Stimulated activated CD8-positive, alpha-beta memory T cell treated with anti-CD3 and anti-CD28 coated beads, Interleukin-12 subunit alpha, Interleukin-12 subunit beta, amount 100 ng/mL, for 4 hours (primary cell): ENCODE data around the gene HOMER2.

ENCODE experiments used
- DNase-seq: peaks from one replicate; pipeline ENCODE4 v3.0.0-alpha.2; 2020; ENCODE audit warnings: low read depth

The HOMER2 gene

GRCh38 chr15:82856397-82857170 lies 95.9 kb downstream of the HOMER2 start:
- DNase-seq: no peak

- DNase-seq: no peak
These were observed 97.0 kb downstream of the HOMER2 start for GRCh38 chr15:82855286-82856100.

GRCh38 chr15:82854554-82854953 lies 98.0 kb downstream of the HOMER2 start:
- DNase-seq: no peak

- DNase-seq: no peak
These were observed 99.5 kb downstream of the HOMER2 start for GRCh38 chr15:82852941-82853561.

GRCh38 chr15:82851981-82852511 lies 100.5 kb downstream of the HOMER2 start:
- no peak for DNase-seq

GRCh38 chr15:82851306-82851850 lies 101.1 kb downstream of the HOMER2 start:
- no peak for DNase-seq

- DNase-seq: no peak
These were observed 101.8 kb downstream of the HOMER2 start for GRCh38 chr15:82850731-82851130.

GRCh38 chr15:82849556-82850512 lies 102.7 kb downstream of the HOMER2 start:
- no peak for DNase-seq

- DNase-seq: no peak
These were observed 104.1 kb downstream of the HOMER2 start for GRCh38 chr15:82848241-82848993.

GRCh38 chr15:82847703-82848102 lies 104.8 kb downstream of the HOMER2 start:
- no peak for DNase-seq

- no peak for DNase-seq
These were observed 105.9 kb downstream of the HOMER2 start for GRCh38 chr15:82846621-82847020.

GRCh38 chr15:82845686-82846085 lies 106.8 kb downstream of the HOMER2 start:
- DNase-seq: no peak

GRCh38 chr15:82843566-82843965 lies 109.0 kb downstream of the HOMER2 start:
- DNase-seq: no peak

GRCh38 chr15:82840166-82840565 lies 112.4 kb downstream of the HOMER2 start:
- no peak for DNase-seq

GRCh38 chr15:82839136-82839535 lies 113.4 kb downstream of the HOMER2 start:
- DNase-seq: no peak

- no peak for DNase-seq
These were observed 114.3 kb downstream of the HOMER2 start for GRCh38 chr15:82838096-82838735.

GRCh38 chr15:82835391-82835917 lies 117.1 kb downstream of the HOMER2 start:
- DNase-seq: no peak

- DNase-seq: no peak
These were observed 119.2 kb downstream of the HOMER2 start for GRCh38 chr15:82833362-82833682.

- DNase-seq: no peak
These were observed 119.7 kb downstream of the HOMER2 start for GRCh38 chr15:82832601-82833361.
